GM19452 (cell line): Measurements from ENCODE around the gene ZNF708.
"Not testable (repeated sequence)": the region's sequence is repeated elsewhere in the genome, so short reads cannot be mapped to it uniquely, and the experiment has no call there.

ENCODE experiments used
- ATAC-seq: cut with Tn5 transposase; IDR thresholded peaks from one replicate; pipeline ENCODE4 v1.9.1; 2021; ENCODE audit not compliant: unreplicated experiment

ZNF708 gene

GRCh38 chr19:21260164-21260847, 68.9 kb downstream of the ZNF708 start:
- no peak for ATAC-seq

GRCh38 chr19:21259421-21260124, 69.6 kb downstream of the ZNF708 start:
- not testable (repeated sequence) for ATAC-seq

- no peak for ATAC-seq
Observed at GRCh38 chr19:21256722-21257121, 72.5 kb downstream of the ZNF708 start.
